Trophoblast cell (in vitro differentiated cells and primary cell): ENCODE measurements around the gene RAP1A.
A peak's percentile ranks its signal among the peaks of the same experiment; 100 is the strongest.
"Not testable (repeated sequence)": the region's sequence is repeated elsewhere in the genome, so short reads cannot be mapped to it uniquely, and the experiment has no call there.

Source experiments
- DNase-seq, 2 donors: peaks; one replicate each; pipeline ENCODE4 v3.0.0-alpha.2; 2016
- H2AFZ ChIP-seq: 2 replicates; pipeline ENCODE4 v1.6.1; 2013; ENCODE audit warnings: low read length, moderate library complexity, mild to moderate bottlenecking; ENCODE audit not compliant: insufficient read depth, poor library complexity
- H2AK5ac ChIP-seq: 2 replicates; pipeline ENCODE4 v1.6.1; 2013; ENCODE audit warnings: mild to moderate bottlenecking, low read length
- H2BK120ac ChIP-seq: 2 replicates; pipeline ENCODE4 v1.6.1; 2013; ENCODE audit warnings: low read length, mild to moderate bottlenecking, moderate library complexity; ENCODE audit not compliant: insufficient read depth, poor library complexity
- H2BK12ac ChIP-seq: 2 replicates; pipeline ENCODE4 v1.6.1; 2013; ENCODE audit warnings: mild to moderate bottlenecking, low read length, moderate library complexity
- H2BK5ac ChIP-seq: 2 replicates; pipeline ENCODE4 v1.6.1; 2013; ENCODE audit warnings: low read length, low read depth, moderate library complexity, mild to moderate bottlenecking; ENCODE audit not compliant: poor library complexity
- H3K14ac ChIP-seq: 2 replicates; pipeline ENCODE4 v1.6.1; 2013; ENCODE audit warnings: mild to moderate bottlenecking, low read length
- H3K18ac ChIP-seq: 2 replicates; pipeline ENCODE4 v1.6.1; 2013; ENCODE audit warnings: mild to moderate bottlenecking, low read length
- H3K23ac ChIP-seq: 2 replicates; pipeline ENCODE4 v1.6.1; 2013; ENCODE audit warnings: low read length
- H3K27ac ChIP-seq: 2 replicates; pipeline ENCODE4 v1.5.1; 2013; ENCODE audit warnings: low read depth, mild to moderate bottlenecking, inconsistent platforms, low read length, moderate library complexity
- H3K27me3 ChIP-seq: 2 replicates; pipeline ENCODE4 v1.6.1; 2013; ENCODE audit warnings: inconsistent platforms, mild to moderate bottlenecking, low read length, moderate library complexity; ENCODE audit not compliant: insufficient read depth
- H3K36me3 ChIP-seq, 2 experiments: 1 replicate in 1 of 2; 2 replicates in 1 of 2; pipeline ENCODE4 v1.6.1; 2013; ENCODE audit warnings: low read length in 2 of 2, mild to moderate bottlenecking in 2 of 2, moderate library complexity in 1 of 2; ENCODE audit not compliant: insufficient read depth in 2 of 2, control insufficient read depth in 1 of 2
- H3K4ac ChIP-seq: 2 replicates; pipeline ENCODE4 v1.6.1; 2013; ENCODE audit warnings: low read depth, mild to moderate bottlenecking, low read length, moderate library complexity
- H3K4me1 ChIP-seq, 2 experiments: 1 replicate in 1 of 2; 2 replicates in 1 of 2; pipeline ENCODE4 v1.6.1; 2013; ENCODE audit warnings: low read length in 2 of 2, mild to moderate bottlenecking in 2 of 2, moderate library complexity in 1 of 2; ENCODE audit not compliant: insufficient read depth in 2 of 2, control insufficient read depth in 1 of 2
- H3K4me2 ChIP-seq: 2 replicates; pipeline ENCODE4 v1.6.1; 2013; ENCODE audit warnings: inconsistent platforms, mild to moderate bottlenecking, low read length, moderate library complexity
- H3K4me3 ChIP-seq: 2 replicates; pipeline ENCODE4 v1.5.1; 2013; ENCODE audit warnings: mild to moderate bottlenecking, low read depth, low read length, inconsistent platforms
- H3K79me1 ChIP-seq: one replicate; pipeline ENCODE4 v1.6.1; 2013; ENCODE audit warnings: low read length
- H3K79me2 ChIP-seq: 2 replicates; pipeline ENCODE4 v1.6.1; 2013; ENCODE audit warnings: low read length, mild to moderate bottlenecking; ENCODE audit not compliant: control insufficient read depth, insufficient read depth, poor library complexity
- H3K9ac ChIP-seq: 2 replicates; pipeline ENCODE4 v1.6.1; 2013; ENCODE audit warnings: mild to moderate bottlenecking, low read length
- H3K9me3 ChIP-seq: 2 replicates; pipeline ENCODE4 v1.6.1; 2013; ENCODE audit warnings: low read depth, mild to moderate bottlenecking, control low read depth, inconsistent platforms, low read length; ENCODE audit not compliant: insufficient read depth
- H4K12ac ChIP-seq: 2 replicates; pipeline ENCODE4 v1.6.1; 2013; ENCODE audit warnings: low read depth, mild to moderate bottlenecking, low read length, moderate library complexity
- H4K8ac ChIP-seq: 2 replicates; pipeline ENCODE4 v1.6.1; 2013; ENCODE audit warnings: low read depth, mild to moderate bottlenecking, low read length, moderate library complexity
- H4K91ac ChIP-seq: one replicate; pipeline ENCODE4 v1.6.1; 2013; ENCODE audit warnings: low read depth, mild to moderate bottlenecking, low read length, moderate library complexity
- WGBS: extraction: QIAGEN DNeasy Blood & Tissue Kit; methylation state at CpG from one replicate; pipeline ENCODE4 v1.1.7; 2013; ENCODE audit warnings: missing lambda C conversion rate; ENCODE audit not compliant: insufficient read length, insufficient coverage; ENCODE audit errors: extremely low coverage; 5-methylcytosine and 5-hydroxymethylcytosine counted together

RAP1A gene

DNA sequence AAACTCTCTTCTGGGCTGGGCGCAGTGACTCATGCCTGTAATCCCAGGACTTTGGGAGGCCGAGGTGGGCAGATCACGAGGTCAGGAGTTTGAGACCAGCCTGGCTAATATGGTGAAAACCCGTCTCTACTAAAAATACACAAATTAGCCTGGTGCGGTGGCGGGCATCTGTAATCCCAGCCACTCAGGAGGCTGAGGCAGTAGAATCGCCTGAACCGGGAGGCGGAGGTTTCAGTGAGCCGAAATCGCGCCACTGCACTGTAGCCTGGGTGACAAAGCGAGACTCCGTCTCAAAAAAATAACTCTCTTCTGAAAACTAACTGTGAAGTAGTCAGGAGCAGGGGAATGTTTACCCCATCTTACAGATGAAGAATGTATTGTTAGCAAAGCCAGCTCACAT, 122.7 kb downstream of the RAP1A start:
- not testable (repeated sequence) for H2AK5ac ChIP-seq, H4K8ac ChIP-seq, H3K27ac ChIP-seq, DNase-seq, H3K18ac ChIP-seq, H3K79me1 ChIP-seq, H2BK5ac ChIP-seq, H3K9ac ChIP-seq, H3K14ac ChIP-seq, H3K36me3 ChIP-seq, H3K79me2 ChIP-seq, H3K23ac ChIP-seq, H2AFZ ChIP-seq, H3K4me3 ChIP-seq, H3K4ac ChIP-seq, H4K12ac ChIP-seq, H3K4me2 ChIP-seq, H2BK120ac ChIP-seq, H4K91ac ChIP-seq, H2BK12ac ChIP-seq, H3K9me3 ChIP-seq
- WGBS = no CpG with 5 or more reads among the region's 14 CpGs
- peaks cover 29% of the 10 kb centered on the region for H3K27me3 ChIP-seq
- H3K4me1 ChIP-seq = peaks cover 17% of the 10 kb centered on the region in 2 experiments

DNA sequence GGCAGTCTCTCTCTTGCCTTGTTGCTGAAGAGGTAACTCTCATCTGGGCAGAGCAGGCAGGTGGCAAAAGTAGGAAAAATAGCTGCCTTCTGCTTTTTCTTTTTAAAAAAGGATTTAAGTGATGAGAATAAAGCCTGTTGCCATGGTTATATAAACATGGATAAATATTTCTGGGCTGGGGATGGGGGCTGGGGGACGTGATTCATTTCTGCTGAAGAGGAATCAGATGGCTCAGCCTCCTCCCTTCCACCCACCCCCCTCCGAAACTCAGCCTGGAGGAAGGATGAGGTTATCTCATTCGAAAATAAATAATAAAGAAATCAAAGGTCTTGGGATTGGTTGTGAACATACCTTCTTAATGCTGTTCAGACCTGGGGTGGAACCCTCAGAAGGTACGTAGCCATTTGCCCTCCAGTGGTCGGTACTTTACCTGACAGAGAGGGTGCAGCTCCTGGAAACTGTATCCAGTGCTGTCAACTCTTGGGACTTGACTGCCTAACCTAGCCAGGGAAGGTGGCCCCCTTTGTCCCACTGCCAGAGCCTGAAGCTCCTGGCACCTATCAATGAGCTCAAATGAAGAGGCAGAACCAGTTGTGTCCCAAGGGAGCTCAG, 123.5 kb downstream of the RAP1A start:
- H2AK5ac ChIP-seq = no peak overlapping the region
- no peak overlapping the region for H3K4me2 ChIP-seq
- H3K23ac ChIP-seq = no peak overlapping the region
- no peak overlapping the region for H3K18ac ChIP-seq
- no peak overlapping the region for H3K4me3 ChIP-seq
- no peak overlapping the region for H3K4ac ChIP-seq
- H2BK5ac ChIP-seq = no peak overlapping the region
- no peaks in the 10 kb centered on the region for H3K36me3 ChIP-seq
- H3K9me3 ChIP-seq = peaks cover 1% of the 10 kb centered on the region
- DNase-seq = peak; percentile 36 to 46
- H2BK12ac ChIP-seq = no peak overlapping the region
- H3K79me1 ChIP-seq = peaks cover 3% of the 10 kb centered on the region
- H4K8ac ChIP-seq = no peak overlapping the region
- peaks cover 23% of the 10 kb centered on the region for H3K27me3 ChIP-seq
- H3K79me2 ChIP-seq = no peaks in the 10 kb centered on the region
- no peak overlapping the region for H2AFZ ChIP-seq
- H2BK120ac ChIP-seq = no peak overlapping the region
- no peak overlapping the region for H3K14ac ChIP-seq
- no CpG with 5 or more reads among the region's 5 CpGs for WGBS
- H3K9ac ChIP-seq = no peak overlapping the region
- no peak overlapping the region for H4K12ac ChIP-seq
- H3K4me1 ChIP-seq = peaks cover 16 to 17% of the 10 kb centered on the region in 2 experiments
- H3K27ac ChIP-seq = no peak overlapping the region
- no peak overlapping the region for H4K91ac ChIP-seq

DNA sequence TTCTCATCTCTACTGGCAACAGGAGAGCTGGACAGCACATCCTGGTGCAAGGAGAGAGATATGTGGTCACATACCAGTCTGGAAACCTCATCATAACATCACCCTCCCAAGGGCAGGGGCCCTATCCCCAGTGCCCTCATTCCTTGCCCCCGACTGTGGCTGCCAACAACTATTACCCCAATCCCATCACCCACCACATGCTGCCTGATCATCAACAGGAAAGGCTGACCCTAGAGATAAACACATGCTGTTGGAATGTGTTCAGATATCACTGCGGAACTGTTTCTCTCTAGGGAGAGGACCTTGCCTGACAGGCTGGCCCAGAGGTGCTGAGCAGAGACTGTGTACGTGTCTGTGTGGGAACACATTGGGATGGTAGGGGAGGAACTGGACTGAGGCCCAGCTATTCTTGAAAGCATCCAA, 124.1 kb downstream of the RAP1A start:
- H2BK5ac ChIP-seq = no peak overlapping the region
- WGBS = no CpG with 5 or more reads among the region's 3 CpGs

DNA sequence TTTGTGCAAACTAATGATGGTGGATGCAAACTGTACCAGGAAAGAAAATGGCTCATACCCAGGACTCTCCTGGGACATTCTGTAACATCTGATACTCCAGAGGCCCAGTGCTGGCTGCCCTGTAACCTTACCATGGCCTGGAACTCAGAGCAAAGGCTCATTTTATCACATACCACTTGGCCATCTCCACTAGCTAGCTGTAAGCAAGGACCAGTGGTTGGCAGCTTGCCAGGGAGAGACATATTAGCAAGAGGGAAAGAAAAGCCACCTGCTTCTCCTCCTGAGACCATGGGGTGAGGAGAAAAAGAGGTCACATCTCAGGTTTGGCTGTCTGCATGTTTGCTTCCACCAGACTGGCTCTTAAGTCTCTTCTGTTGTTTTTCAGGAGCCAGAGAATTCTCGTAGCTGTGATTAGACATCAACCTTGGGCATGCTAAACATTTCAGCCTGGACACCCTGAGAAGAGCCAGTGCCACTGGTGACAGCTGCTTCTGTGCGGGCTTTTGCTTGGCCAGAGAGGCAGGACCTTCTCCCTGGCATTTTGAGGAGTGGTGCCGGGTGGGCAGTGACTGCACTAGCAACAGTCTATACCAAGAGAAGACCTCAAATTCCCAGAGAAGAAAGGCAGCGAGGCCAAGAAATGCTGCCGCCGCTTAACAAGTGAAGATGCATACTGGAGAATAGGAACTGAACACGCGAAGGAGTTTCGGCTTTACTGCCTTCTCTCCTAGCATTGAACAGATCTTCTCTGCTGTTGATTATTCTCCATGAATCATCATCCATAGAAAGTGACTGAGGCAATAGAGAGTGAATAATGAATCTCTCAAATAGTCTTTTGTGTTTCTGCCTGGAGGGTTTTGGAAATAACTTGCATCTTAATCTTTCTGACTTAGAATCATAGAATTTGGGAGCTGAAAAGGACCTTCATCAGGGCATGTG, 126.4 kb downstream of the RAP1A start:
- Histone ChIP-seq H4K12ac (no peak overlapping the region), H3K79me2 (no peaks in the 10 kb centered on the region), H3K14ac (no peak overlapping the region), H3K9ac (no peak overlapping the region), H3K36me3 (no peaks in the 10 kb centered on the region), H2BK12ac (no peak overlapping the region), H2BK5ac (no peak overlapping the region), H3K18ac (no peak overlapping the region), H3K4me3 (no peak overlapping the region), H2BK120ac (no peak overlapping the region), H3K9me3 (peaks cover 1% of the 10 kb centered on the region), H3K4ac (no peak overlapping the region), H3K79me1 (no peaks in the 10 kb centered on the region), H3K27me3 (peaks cover 3% of the 10 kb centered on the region), H2AFZ (no peak overlapping the region), H3K23ac (no peak overlapping the region), H3K27ac (no peak overlapping the region), H4K8ac (no peak overlapping the region), H4K91ac (no peak overlapping the region), H3K4me2 (no peak overlapping the region), H2AK5ac (no peak overlapping the region), H3K4me1 (no peaks in the 10 kb centered on the region)
- DNase-seq = peak; percentile 36 to 45
- no CpG with 5 or more reads among the region's 9 CpGs for WGBS

More for the DNA sequence above, 124.1 kb downstream of the RAP1A start:
- Histone ChIP-seq H3K9me3 (peaks cover 1% of the 10 kb centered on the region), H3K14ac (no peak overlapping the region), H3K36me3 (no peaks in the 10 kb centered on the region), H3K27me3 (peaks cover 19% of the 10 kb centered on the region), H3K79me2 (no peaks in the 10 kb centered on the region), H3K4me3 (no peak overlapping the region), H2AFZ (no peak overlapping the region), H3K4ac (no peak overlapping the region), H3K9ac (no peak overlapping the region), H4K12ac (no peak overlapping the region), H2AK5ac (no peak overlapping the region), H3K27ac (no peak overlapping the region), H4K8ac (no peak overlapping the region), H3K79me1 (no peaks in the 10 kb centered on the region), H3K4me2 (no peak overlapping the region), H2BK120ac (no peak overlapping the region), H3K18ac (no peak overlapping the region), H4K91ac (no peak overlapping the region), H3K4me1 (peaks cover 10 to 11% of the 10 kb centered on the region in 2 experiments), H3K23ac (no peak overlapping the region), H2BK12ac (no peak overlapping the region)
- peak; percentile 61 to 72 for DNase-seq
